Gastrocnemius medialis (tissue), 4 donors: Measurements from ENCODE around the gene IGF2BP1. TPM values are rescaled to one million over a fixed set of nuclear protein-coding genes. Genes with fewer than 3 reads are reported as not detected.

Source experiments
- ATAC-seq, 2 donors: fragments of 150-250 bp; one replicate each; pipeline ENCODE4 v1.9.1; 2016
- DNase-seq, 2 donors: peaks; one replicate each; pipeline ENCODE4 v3.0.0-alpha.2; 2019
- H3K27ac ChIP-seq, 4 donors: fragments of 200-600 bp; sonication (generic); 1 replicate in 1 of 4; 2 replicates in 3 of 4; pipeline ENCODE4 v1.5.1; 2016 to 2018; ENCODE audit warnings: mild to moderate bottlenecking in 2 of 4, moderate library complexity in 1 of 4
- H3K27me3 ChIP-seq, 3 donors: fragments of 200-600 bp; sonication (generic) in 2 of 3; 1 replicate in 1 of 3; 2 replicates in 2 of 3; pipeline versions ENCODE4 v1.5.1 to v1.6.0; 2016 to 2019; ENCODE audit warnings: mild to moderate bottlenecking in 1 of 3, moderate library complexity in 1 of 3
- H3K36me3 ChIP-seq, 2 donors: fragments of 200-600 bp; sonication (generic) in 1 of 2; one replicate each; pipeline ENCODE4 v1.5.1; 2017 to 2018
- H3K4me1 ChIP-seq, 2 donors: fragments of 200-600 bp; sonication (generic) in 1 of 2; one replicate each; pipeline ENCODE4 v1.5.1; 2016 to 2017; ENCODE audit warnings: mild to moderate bottlenecking in 2 of 2
- H3K4me3 ChIP-seq, 4 donors: fragments of 200-600 bp; sonication (generic) in 3 of 4; 1 replicate in 1 of 4; 2 replicates in 3 of 4; pipeline ENCODE4 v1.5.1; 2016 to 2019; ENCODE audit warnings: mild to moderate bottlenecking in 2 of 4
- H3K9me3 ChIP-seq, 3 donors: fragments of 200-600 bp; sonication (generic) in 2 of 3; 1 replicate in 1 of 3; 2 replicates in 2 of 3; pipeline ENCODE4 v1.5.1; 2016 to 2019
- CTCF ChIP-seq, 5 experiments: fragments of 450-650 bp in 3 of 5; fragments of 200-600 bp in 2 of 5; sonication (generic) in 2 of 5; IDR thresholded peaks in 4 of 5; conservative IDR thresholded peaks in 1 of 5; 1 replicate in 4 of 5; 2 replicates in 1 of 5; pipeline ENCODE4 v1.5.1; 2016 to 2019; ENCODE audit warnings: antibody characterized with exemption in 5 of 5, mild to moderate bottlenecking in 3 of 5, moderate library complexity in 3 of 5
- POLR2A ChIP-seq, 2 donors: fragments of 450-650 bp; IDR thresholded peaks; one replicate each; pipeline ENCODE4 v1.6.1; 2017; ENCODE audit warnings: antibody characterized with exemption in 2 of 2, mild to moderate bottlenecking in 2 of 2, moderate library complexity in 2 of 2
- in situ Hi-C, 4 donors: fragments of 200-750 bp; cut with MboI; loops; one replicate each; pipeline versions ENCODE4 v1.15.0 to v1.8.0; 2017; ENCODE audit warnings: low sequenced_read_pairs in 4 of 4
- intact Hi-C: fragments of 100-400 bp; cut with DNase I; formaldehyde crosslinking; loops from one replicate; pipeline ENCODE4 v1.15.1; 2023; ENCODE audit warnings: low total_unique reads
- total RNA-seq, 4 donors: library from RNA; depleted of rRNA; stranded (reverse); fragments of >200 nt; gene quantifications; one replicate each; pipeline versions ENCODE4 v1.1.0 to v1.2.3, GENCODE V29; 2016

The IGF2BP1 gene
- total RNA-seq, 4 donors from 2014 or later: not detected

DNA sequence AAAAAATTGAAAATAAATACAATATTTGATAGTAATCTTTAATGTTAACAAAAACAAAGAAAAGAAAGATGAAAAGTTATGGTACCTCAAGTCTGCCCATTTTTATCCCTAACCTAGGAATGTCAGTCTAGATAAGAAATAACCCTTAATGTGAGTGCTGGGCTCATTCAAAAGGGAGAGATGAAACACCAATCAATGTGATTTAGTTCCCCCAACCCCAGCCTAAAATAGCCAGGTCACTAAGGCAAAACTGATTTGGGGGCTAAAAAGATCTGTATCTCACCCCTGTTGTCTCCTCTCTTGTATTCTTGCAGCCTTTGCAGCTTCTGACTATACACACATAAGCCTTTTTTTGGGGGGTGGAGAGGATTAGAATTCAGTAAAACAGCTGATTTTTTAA is 3.2 kb upstream of the IGF2BP1 start:
- Histone ChIP-seq H3K4me1 (peaks cover 6 to 21% of the 10 kb centered on the region in 2 donors), H3K27me3 (peaks cover 91 to 100% (median 100%) of the 10 kb centered on the region in 3 donors), H3K27ac (no peak overlapping the region), H3K36me3 (no peaks in the 10 kb centered on the region), H3K4me3 (no peak overlapping the region), H3K9me3 (no peaks in the 10 kb centered on the region)
- TF ChIP-seq CTCF (IDR thresholded peaks at IDR 0.05 in 4 of 5, conservative IDR thresholded peaks at IDR 0.05 in 1 of 5) (no peak), POLR2A (IDR thresholded peaks at IDR 0.05) (no peak)
- no peak for DNase-seq
- intact Hi-C loops (no loop called here), in situ Hi-C loops (loop anchor here in 1 of 4 donors (25.0 kb wide), 1 partner anchor 257 kb away; the partner anchor contains the start of gene HOXB13)
- ATAC-seq: no peak

DNA sequence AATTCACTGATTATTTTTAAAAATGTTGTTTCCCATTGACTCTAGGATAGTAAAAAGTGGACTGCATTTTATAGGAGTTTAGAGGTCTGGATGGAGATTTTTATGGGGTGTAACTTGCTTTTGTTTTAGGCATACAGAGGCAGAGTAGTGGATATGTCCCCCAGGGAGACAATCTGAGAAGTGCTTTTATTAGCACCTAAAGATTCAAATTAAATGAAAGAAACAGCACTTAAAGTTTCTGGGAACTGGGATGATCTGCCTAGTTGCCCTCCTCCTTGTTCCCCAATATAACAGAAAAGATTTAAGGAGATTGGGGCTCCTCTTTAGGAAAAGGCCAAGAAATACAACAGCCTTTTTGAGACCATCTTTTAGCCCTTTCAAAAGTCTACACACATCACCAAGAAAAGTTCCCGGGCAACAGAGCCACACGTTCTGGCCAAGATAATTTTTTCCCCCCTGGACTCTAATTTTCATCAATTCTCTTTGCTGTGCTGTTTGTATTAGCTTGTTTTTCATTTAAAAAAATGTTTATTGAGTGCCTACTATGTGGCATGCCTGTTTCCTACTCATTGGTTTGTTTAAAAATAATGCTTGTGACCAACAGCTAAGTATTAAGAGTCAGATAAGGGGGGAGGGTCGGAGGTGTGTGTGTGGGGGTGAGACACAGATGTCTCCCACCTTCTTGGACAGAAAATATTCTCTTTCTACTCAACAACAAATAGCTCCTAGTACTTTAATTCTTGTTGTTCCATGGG is 2.5 kb upstream of the IGF2BP1 start:
- no peak for DNase-seq
- Histone ChIP-seq H3K4me3 (no peak overlapping the region), H3K27ac (no peak overlapping the region), H3K36me3 (no peaks in the 10 kb centered on the region), H3K27me3 (peaks cover 94 to 100% (median 100%) of the 10 kb centered on the region in 3 donors), H3K4me1 (peaks cover 6 to 21% of the 10 kb centered on the region in 2 donors), H3K9me3 (no peaks in the 10 kb centered on the region)
- no peak for TF ChIP-seq POLR2A (IDR thresholded peaks at IDR 0.05)
- no peak for TF ChIP-seq CTCF (IDR thresholded peaks at IDR 0.05 in 4 of 5, conservative IDR thresholded peaks at IDR 0.05 in 1 of 5)
- in situ Hi-C loops (loop anchor here in 1 of 4 donors (25.0 kb wide), 1 partner anchor 257 kb away; the partner anchor contains the start of gene HOXB13), intact Hi-C loops (no loop called here)
- no peak for ATAC-seq

GRCh38 chr17:48995304-48995973 is 1.7 kb upstream of the IGF2BP1 start:
- Histone ChIP-seq H3K36me3 (no peaks in the 10 kb centered on the region), H3K4me3 (no peak overlapping the region), H3K27ac (no peak overlapping the region), H3K4me1 (peaks cover 6 to 21% of the 10 kb centered on the region in 2 donors), H3K9me3 (no peaks in the 10 kb centered on the region), H3K27me3 (peaks cover 94 to 100% (median 100%) of the 10 kb centered on the region in 3 donors)
- TF ChIP-seq POLR2A (IDR thresholded peaks at IDR 0.05) (no peak), CTCF (IDR thresholded peaks at IDR 0.05 in 4 of 5, conservative IDR thresholded peaks at IDR 0.05 in 1 of 5) (no peak)
- intact Hi-C loops: no loop called here
- ATAC-seq (no peak), DNase-seq (no peak)
- in situ Hi-C loops: loop anchor here in 1 of 4 donors (25.0 kb wide), 1 partner anchor 258 kb away; the partner anchor contains the start of gene HOXB13

GRCh38 chr17:48995974-48996721 is 1.0 kb upstream of the IGF2BP1 start:
- H3K27ac ChIP-seq: no peak overlapping the region
- TF ChIP-seq CTCF (IDR thresholded peaks at IDR 0.05 in 4 of 5, conservative IDR thresholded peaks at IDR 0.05 in 1 of 5): no peak
- no peak for TF ChIP-seq POLR2A (IDR thresholded peaks at IDR 0.05)
- DNase-seq (no peak), ATAC-seq (no peak)
- intact Hi-C loops (no loop called here), in situ Hi-C loops (loop anchor here in 1 of 4 donors (25.0 kb wide), 1 partner anchor 259 kb away; the partner anchor contains the start of gene HOXB13)
- H3K27me3 ChIP-seq: peaks cover 96 to 100% (median 100%) of the 10 kb centered on the region in 3 donors
- H3K4me1 ChIP-seq: peaks cover 6 to 21% of the 10 kb centered on the region in 2 donors
- peak overlapping the region in 1 of 4 donors; percentile 3 for H3K4me3 ChIP-seq
- H3K9me3 ChIP-seq: no peaks in the 10 kb centered on the region
- no peaks in the 10 kb centered on the region for H3K36me3 ChIP-seq
